OCI-LY7 (cell line): ENCODE measurements around the gene EDEM1.

Experiments used
- EZH2phosphoT487 ChIP-seq: fragments of 200-600 bp; sonication (generic); IDR thresholded peaks from 2 replicates; pipeline ENCODE4 v1.6.1; 2018; ENCODE audit warnings: low read depth, borderline replicate concordance, mild to moderate bottlenecking, mixed run types, antibody characterized with exemption, low read length, moderate library complexity, mixed read lengths
- TF ChIP-seq, protein P1 (sequence below): fragments of 200-600 bp; sonication (generic); conservative IDR thresholded peaks from 2 replicates; pipeline ENCODE4 v1.5.1; 2014; ENCODE audit warnings: mild to moderate bottlenecking, antibody characterized with exemption, low read length, moderate library complexity, mixed read lengths

DNA sequence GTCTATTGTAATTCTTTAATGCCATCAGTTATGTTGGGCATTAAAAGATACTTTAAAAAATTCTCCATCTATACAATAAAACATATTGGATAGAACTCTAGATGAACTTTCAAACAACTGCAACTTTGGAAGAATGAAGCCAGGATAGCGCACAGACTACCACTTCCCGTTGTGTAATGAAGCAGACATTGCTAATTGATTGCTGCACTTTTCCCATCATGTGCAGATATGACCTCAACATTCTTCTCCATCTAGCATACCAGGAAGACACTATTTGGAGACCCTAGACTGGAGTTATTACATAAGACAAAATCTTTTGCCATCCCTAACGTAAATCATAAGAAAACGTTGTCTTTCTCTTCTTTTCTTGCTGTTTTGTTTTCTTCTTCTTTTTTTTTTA is 75.0 kb downstream of the EDEM1 start:
- TF ChIP-seq, protein P1, sequence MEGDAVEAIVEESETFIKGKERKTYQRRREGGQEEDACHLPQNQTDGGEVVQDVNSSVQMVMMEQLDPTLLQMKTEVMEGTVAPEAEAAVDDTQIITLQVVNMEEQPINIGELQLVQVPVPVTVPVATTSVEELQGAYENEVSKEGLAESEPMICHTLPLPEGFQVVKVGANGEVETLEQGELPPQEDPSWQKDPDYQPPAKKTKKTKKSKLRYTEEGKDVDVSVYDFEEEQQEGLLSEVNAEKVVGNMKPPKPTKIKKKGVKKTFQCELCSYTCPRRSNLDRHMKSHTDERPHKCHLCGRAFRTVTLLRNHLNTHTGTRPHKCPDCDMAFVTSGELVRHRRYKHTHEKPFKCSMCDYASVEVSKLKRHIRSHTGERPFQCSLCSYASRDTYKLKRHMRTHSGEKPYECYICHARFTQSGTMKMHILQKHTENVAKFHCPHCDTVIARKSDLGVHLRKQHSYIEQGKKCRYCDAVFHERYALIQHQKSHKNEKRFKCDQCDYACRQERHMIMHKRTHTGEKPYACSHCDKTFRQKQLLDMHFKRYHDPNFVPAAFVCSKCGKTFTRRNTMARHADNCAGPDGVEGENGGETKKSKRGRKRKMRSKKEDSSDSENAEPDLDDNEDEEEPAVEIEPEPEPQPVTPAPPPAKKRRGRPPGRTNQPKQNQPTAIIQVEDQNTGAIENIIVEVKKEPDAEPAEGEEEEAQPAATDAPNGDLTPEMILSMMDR = no peak
- TF ChIP-seq EZH2phosphoT487 = no peak
